ENCODE results near the gene TRIP10.

The TRIP10 gene

DNA sequence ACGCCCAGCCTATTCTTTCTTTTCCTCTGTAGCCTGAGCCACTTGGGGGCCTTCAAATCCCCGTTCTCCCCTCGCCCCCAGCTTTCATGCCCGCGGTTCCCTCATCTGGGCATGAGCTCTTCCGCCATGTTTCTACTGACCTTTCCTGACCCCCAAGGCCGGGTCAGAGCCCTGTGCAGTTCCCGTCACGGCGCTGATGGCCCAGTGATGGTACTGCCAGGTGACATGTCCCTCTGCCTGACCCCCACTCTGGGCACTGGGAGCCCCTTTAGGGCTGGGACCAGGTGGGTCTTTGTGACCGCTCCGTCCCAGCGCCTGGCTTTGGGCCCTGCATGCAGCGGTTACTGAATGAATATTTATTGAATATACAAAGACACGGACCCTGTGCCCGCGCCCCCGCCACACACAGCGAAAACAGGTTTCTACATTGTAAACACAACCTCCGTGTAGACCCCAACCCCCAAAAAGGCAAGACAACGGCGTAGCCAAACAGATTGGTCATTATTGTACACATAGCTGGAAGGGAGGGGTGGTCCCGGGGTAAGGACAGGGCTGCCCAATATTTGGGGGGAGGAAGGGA is 9.8 kb upstream of the TRIP10 start:
- DNase-seq, result no peak

DNA sequence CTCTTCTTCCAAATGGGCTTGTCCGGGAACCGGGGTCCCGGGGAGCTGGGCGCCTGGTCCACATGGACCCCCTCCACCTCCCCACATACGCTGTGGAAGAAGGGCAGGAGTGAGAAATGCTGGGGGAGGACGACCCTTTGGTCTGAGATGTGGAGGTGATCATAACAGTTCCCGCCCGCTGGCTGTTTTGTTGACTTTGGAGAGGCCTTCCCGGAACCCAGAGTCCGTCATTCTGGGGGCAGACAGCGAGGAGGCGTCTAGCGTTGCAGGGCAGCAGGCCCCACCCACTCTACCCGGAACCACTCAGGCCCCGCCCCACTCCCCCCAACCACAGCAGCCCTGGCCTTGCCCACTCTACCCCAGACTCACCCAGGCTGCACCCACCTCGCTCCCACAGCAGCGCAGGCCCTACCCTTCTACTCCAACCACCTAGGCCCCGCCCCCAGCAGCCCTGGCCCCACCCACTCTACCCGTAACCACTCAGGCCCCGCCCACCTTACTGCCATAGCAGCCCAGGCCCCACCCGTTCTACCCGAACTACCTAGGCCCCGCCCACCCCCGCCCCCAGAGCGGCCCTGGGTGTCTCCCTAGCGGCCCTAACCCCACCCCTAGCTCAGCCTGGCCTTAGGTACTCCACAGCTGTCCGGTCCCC is 9.2 kb upstream of the TRIP10 start:
- DNase-seq, result no peak

DNA sequence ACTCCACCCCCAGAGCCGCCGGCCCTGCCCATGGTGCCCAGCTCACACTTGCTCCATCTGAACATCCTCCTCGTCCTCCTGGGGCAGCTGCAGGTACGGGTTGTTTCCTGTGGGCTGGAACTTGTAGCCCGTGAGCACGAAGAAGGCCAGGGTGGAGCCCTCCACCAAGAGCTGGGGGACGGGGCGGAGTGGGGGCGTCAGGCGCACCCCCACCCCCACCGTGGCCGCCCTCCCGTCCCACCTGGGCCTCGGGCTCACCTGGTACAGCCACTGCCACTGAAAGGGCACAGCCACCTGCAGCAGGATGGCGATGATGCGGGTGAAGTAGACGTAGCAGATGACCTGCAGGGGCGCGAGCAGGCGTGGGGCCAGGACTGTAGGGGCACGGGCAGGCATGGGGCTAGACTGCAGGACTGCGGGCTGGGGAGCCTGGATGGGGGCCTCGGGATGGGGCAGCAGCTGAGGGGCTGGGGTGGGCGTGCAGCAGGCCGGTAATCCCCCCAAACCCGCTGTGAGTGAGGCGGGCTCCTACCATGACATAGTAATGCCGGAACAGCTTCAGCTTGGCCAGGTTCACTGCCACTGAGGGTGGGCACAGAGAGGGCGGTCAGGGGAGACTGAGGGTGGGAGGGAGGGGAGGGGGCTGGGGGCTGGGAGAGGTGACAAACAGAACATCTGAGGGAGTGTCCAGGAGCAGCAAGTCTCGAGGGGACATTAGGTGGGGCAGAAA is 8.4 kb upstream of the TRIP10 start:
- DNase-seq, result no peak

DNA sequence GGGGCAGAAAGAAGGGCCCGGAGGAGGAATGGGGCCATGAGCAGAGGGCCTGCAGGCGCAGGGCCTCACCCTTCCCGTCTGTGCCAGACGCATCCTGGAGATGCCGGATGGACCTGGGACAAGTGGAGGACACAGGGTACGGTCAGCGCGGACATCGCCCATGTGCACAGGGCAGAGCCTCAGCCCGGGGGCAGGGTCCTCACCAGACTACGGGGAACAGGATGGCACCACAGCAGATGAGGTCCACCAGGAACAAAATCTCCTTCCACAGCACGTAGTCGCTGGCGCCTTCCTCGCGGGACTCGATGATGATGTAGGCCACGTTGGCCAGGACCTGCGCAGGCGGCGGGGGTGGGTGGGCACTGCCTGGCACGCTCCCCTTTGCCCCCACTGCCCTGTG is 7.7 kb upstream of the TRIP10 start:
- no peak for DNase-seq

DNA sequence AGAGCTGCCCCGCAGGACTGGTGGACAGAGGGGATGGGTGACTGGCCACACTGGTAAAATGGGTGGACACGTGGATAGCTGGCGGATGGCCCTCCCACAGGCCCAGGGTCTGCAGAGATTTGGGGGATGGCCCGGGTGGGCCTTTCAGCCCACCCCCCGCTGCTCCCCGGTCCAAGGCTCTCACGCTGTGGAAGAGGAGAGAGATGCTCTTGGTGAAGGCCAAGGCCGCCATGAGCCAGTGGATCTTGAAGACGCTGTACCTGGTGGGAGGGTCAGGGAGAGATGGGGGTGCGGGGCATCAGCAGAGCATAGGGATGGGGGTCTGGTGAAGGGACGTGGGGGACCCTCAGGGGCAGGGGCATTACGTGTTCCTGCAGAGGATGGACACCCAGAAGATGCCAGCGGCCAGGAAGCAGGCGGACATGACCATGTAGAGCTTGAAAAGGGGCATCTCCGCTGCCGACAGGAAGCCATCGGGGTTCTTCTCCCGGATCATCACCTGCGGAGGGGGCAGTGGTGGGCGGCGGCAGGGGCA is 6.6 kb upstream of the TRIP10 start:
- DNase-seq, result no peak

DNA sequence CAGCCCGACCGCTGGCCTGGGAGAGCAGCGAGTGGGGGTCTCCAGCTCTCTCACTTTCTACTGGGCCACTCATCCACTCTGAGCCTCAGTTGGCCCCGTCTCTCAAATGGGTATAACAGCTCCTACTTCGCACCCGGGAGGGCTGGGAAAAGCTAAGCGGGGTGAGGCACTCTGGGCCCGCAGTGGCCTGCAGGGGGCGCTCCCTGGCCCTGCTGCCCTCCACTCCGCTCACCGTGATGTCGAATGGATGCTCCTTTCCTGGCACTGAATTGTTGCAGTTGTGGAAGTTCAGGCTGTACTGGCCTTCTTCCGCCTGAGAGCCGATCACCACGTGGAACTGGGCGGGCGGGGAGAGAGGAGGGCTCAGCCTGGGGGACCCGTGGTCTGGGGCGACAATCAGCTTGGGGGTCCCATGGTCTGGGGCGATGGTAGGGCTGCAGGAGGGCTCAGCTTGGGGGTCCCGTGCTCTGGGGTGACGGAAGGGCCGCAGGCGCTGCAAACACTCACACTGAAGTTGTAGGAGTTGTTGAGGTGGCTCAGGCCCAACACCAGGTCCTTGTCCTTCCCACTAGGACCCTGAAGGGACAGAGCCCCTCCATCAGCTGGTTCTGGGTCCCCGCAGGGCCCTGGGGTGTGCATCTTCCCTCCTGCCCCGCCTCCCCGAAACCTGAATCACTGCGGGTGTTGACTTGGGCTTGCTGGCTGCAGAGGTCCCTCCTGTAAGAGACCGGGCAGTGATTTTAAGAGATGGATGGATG is 6.0 kb upstream of the TRIP10 start:
- DNase-seq, result no peak

DNA sequence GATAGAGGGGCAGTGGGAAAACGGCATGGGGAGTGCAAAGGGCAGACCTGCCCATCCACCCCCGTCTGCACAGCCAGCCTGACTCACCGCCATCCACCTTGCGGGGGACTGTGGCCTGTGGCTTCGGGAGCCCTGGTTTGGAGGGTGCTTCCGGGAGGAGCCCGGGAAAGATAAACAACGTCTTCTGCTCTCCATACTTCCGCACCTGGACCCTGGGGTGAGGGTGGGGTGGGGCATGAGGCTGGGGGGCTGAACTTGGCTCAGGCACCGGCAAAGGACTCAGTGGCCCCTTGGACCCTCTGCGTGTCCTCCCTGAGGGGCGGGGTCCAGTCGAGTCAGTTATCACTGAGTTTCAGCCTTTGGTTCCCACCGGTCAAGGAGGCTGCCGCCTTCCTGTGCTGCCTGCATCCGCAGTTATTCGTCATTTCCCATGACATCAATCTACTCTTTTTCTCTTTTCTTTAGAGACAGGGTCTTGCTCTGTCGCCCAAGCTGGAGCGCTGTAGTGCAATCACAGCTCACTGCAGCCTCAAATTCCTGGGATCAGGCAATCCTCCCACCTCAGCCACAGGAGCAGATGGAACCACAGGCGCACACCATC is 5.3 kb upstream of the TRIP10 start:
- no peak for DNase-seq

DNA sequence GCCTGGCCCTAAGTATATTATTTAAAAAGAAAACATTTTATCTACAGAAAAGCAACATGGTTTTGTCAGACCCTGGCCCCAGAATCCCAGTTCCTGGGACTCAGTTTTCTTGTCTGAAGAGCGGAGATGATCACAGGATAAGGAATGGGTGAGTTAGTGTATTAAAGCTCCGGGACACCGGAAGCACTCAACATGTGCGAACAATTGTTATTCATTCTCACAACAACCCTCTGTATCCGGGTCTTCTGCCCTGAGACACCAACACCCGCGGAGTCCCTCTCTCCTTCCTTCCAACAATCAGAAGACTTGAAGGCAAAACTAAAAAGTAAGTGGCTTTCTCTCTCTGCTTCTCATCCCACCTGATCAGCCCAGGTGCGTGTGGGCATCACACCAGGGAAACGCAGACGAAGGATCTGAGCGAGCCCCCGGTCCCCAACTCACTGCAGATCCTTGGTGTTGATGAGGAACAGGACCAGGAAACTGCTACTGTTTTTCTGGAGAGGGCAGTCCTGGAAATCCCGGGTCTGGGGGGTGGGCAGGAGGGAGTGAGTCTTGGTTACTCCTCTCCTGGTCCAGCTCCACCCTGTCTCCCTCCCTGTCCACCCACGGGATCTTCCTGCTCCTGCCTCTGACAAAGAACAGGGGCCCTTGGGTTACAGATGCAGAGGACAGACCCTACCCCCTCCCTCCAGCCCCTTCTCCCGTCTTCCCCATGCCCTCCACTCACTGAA is 4.1 kb upstream of the TRIP10 start:
- DNase-seq, result no peak

DNA sequence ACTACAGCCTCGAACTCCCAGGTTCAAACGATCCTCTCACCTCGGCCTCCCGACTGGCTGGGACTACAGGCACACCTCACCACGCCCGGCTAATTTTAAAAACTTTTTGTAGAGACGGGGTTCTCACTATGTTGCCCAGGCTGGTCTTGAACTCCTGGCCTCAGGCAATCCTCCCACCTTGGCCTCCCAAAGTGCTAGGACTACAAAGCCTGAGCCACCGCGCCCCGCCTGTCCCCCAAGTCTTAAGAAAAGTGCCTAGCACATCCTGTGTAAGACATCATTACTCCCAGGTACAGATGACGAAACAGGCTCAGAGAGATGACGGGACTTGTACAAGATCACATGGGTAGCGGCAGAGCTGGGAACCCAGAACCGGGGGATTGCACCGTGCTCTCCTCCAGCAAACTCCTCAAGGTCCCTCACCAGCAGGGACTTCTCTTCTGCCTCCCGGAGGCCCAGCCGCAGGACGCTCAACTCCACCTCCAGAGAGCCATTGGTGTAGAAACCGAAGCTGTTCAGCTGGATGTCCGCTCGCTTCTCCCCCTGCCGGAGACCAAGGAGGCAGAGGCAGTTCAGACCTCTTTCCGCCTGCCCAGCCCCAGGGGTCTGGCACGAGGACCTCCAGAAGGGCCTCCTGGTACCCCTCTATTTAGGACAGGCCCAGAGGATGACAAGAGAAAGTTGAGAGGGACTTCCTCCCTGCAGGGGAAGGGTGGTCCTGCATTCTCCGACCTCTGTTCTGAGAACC is 3.1 kb upstream of the TRIP10 start:
- peak; percentile 85 for DNase-seq

DNA sequence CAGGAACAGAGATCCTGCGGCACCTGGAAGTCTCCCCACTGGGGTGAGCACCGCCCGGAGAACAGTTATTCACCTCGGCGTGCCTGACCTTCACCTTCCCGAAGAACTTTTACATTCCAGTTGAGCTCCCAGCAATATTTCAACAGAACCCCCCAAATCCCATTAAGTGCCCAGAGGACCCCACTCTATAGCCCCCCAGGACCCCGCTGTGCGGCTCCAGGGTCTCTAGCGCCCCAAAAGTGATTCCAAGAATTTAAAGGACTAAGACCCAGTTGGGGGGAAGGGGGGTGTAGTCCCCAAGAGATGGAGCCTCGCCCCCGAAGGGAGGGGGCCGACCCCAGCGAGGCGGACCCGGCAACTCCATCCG is 2.6 kb upstream of the TRIP10 start:
- no peak for DNase-seq

DNA sequence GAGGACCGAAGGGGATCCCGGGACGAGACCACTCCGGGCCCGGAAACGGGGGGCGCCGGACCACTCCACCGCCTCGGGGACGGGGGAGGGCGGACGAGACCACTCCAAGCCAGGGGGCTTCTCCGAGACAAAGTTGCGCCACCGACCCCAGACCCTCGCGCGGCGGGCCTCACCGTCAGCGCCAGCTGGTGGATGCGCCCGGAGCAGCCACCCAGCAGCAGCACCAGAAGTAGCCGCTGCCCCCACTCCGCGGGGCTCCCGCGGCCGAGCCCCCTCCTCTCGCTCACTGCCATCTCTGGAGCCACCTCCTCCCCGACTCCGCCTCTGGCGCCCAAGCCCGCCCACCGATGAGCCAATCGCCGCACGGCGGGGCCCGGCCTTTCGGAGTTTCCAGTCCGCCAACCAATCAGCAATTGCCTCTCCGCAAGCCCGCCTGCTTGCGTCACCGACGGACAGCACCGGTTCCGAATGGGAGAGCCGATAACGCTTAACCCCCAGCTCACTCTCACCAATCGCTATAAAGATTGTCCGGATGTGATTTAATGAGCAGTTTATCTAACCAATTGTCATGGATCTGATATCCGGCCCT is 2.1 kb upstream of the TRIP10 start, which contains the start of gene GPR108:
TSS of gene GPR108 (minus strand) at position 297 of the 589 bp plus-strand sequence. CDS start at position 293, 4 bp downstream.
- DNase-seq, result peak; percentile 100

DNA sequence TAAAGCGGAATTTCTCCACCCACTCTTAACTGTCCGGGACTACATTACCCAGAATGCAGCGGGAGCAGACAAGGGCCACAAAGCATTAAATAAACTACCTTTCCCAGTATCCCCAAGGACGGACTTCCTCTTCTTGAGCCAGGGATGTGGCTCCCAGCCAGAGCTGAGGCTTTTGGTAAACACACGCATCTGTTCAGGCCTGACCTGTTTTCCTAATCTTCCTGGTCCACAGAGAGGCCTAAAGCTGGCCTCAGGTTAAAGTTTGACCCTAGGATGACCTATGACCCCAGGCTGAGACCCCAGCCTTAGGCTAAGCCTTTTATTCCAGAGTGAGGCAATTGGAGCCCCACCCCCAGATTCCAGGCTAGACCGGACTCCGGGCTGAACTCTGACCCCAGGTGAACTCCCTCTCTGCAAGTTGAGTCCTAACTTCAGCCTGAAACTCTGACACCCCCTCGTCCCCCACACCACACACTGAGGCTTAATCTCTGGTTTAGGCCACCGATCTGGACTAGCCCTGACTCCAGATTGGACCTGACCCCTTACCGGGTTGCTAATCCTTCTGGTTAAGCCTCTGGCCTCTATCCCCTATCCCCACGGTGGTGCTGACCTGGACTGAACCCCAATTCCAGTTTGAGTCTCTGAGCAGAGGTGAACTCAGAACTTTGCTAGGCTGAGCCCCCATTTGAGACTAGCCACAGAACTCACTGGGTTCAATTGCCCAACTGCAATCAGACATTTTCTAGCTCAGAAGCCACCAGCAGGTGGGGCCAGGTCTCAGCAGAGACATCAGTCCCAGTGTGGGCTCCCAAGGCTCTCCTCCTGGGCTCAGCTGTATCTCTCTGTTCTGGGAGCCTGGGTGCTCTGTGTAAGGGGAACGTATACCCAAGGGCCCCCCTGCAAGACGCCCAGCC is 1.4 kb upstream of the TRIP10 start:
- peak; percentile 86 for DNase-seq

DNA sequence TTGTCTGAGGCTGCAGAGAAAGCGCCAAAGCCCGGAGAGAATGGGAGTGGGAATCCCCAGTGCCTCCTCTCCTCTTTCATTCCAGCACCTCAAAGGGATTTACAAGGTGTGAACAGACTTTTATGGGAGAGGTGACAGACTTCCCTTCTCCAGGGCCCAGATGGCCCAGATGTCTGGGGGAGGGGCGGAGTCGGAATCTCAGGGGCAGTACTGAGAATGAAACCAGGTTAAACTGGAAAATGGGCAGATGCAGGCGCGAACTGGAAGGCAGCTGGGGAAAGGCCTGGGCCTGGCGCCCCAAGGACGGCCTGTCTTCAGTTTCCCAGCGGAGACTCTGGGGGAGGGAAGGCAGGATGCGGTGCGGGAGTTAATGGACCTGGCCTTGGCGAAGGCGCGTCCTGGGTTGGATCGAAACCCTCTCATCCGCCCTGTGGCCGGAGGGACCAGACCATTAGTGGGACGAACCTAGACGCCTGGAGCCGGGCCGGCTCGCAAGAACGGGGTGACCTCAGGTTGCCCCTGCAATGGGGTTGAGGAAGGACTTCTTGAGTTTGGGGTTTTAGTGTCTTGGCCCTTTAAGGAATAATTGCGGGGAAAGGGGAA is 592 bp upstream of the TRIP10 start:
- DNase-seq, result no peak

DNA sequence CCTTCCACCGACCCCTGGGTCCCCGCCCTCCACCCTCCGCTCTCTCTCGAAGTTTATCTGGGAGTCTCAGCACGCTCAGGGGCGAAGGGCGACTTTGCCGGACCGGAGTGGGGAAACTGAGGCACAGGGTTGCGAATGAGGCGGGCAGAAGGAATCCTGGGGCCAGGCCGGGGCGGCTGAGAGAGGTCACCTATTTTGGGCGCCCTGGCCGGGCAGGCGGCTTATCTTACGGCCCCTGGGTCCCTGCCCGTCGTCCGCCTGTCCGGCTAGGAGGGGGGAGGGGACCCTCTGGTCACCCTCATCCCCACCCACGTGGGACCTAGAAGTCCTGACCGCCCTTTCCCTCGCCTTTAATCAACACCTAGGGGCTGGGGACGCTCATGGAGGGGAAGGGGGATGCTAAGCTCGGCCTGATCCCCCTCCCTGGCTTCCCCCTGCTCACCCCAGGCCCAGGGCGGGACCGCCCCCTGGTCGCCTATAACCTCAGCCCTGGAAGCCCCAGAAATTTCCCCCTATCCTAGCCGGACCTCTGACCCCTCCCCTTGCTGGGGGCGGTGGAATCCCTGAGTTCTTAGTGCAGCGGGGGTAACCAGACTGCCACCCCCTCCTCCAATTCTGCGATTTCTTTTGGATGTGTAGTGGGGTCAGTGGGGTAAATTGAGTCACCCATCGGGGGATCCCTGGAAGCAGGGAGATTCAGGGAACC is 556 bp downstream of the TRIP10 start:
- DNase-seq, result no peak

DNA sequence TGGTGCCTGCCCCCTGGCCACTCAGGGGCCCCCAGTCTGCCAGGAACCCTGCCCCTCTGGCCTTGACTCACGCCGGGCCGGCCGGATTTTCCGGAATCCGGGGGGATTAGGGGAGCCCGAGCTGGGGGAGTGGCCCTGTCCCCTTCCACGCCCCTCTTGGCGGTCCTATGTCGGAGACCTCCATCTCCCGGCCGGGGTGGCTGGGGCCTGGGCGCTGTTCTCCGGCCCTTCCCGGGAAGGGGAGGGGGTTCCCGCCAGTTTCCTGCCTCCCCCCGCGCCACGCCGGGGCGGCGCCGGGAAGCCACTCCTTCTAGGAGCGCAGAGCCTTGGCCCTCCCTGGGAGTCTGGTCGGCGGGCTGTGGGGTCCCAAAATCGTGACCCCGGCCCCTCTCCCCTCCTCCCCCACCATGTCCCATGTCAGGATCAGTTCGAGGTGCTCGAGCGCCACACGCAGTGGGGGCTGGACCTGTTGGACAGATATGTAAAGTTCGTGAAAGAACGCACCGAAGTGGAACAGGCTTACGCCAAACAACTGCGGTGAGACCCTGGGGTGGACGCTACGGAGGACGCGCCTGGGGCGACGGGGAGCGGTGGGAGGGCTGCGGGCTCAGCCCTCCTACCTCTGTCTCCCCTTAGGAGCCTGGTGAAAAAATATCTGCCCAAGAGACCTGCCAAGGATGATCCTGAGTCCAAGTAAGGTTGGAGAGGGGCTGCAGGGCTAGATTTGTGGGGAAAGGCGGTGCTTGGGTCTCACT is 1.3 kb downstream of the TRIP10 start:
- no peak for DNase-seq

DNA sequence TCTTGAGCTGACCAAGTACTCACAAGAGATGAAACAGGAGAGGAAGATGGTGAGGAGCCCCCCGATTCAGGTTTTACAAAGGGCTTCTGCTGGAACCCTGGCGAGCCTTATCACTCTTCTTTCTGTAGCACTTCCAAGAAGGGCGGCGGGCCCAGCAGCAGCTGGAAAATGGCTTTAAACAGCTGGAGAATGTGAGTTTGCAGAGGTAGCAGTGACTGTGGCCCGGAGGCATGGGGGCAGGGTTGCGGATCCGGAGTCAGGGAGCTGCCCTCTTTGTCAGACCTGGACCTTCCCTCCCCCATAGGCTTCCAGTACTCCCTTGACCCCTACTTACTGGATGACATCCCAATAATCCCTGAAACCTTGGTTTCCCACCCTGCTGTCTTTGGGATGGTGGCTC is 3.6 kb downstream of the TRIP10 start:
- no peak for DNase-seq

DNA sequence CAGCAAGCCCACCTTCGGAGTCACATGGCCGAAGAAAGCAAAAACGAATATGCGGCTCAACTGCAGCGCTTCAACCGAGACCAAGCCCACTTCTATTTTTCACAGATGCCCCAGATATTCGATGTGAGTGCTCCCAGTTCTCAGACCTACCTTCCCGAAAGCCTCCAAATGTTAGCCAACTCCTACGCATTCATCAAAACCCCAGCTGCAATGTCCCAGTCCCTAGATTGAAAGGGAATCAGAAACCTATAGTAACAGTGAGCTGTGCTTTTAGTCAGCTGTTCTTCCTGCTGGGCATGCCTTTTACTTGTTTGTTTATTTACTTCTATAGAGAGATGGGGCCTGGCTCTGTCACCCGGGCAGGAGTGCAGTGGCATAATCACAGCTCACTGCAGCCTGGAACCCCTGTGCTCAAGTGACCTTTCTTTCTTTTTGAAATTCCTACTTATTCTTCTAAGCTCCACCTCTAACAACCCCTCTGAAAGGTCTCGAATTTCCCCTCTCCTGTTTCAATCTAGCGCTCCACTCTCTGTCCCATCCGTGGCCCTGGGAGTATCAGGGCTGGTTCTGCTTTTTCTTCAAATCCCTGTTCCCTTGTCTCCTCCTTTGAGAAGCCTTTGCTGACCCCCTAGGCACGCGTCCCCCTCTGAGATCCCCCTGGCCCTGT is 4.4 kb downstream of the TRIP10 start:
- no peak for DNase-seq
